Stimulated activated CD4-positive, alpha-beta T cell treated with anti-CD3 and anti-CD28 coated beads, TNF-alpha, amount 100 ng/mL, for 4 hours (primary cell): Measurements from ENCODE around the gene IGSF21.

Source experiments
- DNase-seq, 3 experiments: peaks; one replicate each; pipeline ENCODE4 v3.0.0-alpha.2; 2020; ENCODE audit warnings: low read depth in 3 of 3

The IGSF21 gene

GRCh38 chr1:18327650-18328049, 220.1 kb downstream of the IGSF21 start:
- DNase-seq, result no peak

DNA sequence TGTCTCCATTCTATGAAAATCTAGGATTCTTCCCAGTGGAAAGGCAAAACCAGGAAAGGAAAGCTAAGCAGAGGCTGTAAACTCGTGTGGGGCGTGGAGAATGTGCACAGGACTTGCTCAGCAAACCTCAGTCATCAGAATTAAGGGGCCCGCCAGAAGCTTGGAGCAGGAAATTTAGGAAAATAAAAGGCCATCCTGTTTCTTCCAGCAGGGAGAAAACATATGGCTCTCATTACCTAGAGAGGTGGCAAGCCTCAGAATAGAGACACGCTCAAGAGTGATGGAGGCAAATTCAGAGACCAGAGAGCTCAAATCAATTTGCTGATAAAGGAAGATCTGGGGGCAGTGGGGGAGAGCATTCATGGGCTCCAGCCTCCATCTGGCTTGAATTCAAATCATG, 221.2 kb downstream of the IGSF21 start:
- no peak for DNase-seq

DNA sequence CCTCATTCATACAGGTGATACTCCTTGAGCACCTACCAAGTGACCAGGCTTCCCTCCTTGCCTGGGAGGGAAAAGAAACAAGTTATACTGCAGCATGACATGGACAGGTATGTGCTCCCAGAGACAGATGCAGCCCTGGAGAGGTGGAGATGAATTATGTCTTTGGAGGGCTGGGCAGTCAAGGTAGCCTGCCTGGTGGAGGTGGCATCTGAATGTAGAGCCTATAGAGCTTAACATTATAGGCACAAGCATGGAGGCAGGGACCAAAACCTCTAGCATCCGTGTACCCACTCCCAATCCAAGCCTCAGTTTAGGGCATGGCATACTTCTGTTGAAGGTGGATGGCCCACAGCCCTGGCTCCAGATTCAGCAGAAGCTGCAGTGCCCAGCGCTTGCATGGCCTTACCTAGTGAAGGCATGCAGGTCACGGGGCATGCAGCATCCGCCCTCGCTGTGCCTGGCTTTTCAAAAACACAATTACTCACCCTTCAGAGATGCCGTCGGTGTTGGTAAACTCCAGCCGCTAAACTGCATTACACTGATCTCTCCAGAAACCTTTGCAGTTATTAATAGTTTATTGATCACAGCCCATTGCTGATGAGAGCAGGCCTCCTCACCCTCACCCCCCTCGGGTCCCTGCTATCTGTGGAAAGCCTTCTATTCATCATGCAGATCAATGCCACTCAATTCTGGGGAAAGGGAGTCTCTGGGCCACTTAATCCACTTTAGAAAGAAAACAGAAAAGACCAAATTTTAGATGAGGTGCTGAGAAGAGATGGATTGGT, 222.1 kb downstream of the IGSF21 start:
- no peak for DNase-seq

- no peak for DNase-seq
Measured at GRCh38 chr1:18332576-18332975, 225.0 kb downstream of the IGSF21 start.

DNA sequence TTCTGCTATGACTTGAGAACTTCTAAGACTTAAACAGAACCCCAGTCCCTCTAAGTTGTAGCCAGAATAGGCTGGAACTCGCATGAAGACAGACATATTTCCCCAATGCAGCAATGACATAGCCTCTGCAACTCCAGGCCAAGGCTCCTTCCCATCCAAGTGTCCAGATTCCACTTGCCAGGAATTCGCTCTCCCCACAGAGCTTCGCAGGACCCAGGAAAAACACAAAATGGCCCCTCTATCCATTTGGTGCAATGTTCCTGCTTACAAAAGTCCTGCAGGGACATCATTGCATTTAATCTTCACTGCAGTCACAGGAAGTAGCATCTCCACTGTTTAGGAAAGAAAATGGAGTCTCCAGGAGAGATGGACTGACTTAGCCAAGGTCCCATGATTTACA, 225.6 kb downstream of the IGSF21 start:
- DNase-seq, result no peak

GRCh38 chr1:18336801-18337200, 229.2 kb downstream of the IGSF21 start:
- no peak for DNase-seq

DNA sequence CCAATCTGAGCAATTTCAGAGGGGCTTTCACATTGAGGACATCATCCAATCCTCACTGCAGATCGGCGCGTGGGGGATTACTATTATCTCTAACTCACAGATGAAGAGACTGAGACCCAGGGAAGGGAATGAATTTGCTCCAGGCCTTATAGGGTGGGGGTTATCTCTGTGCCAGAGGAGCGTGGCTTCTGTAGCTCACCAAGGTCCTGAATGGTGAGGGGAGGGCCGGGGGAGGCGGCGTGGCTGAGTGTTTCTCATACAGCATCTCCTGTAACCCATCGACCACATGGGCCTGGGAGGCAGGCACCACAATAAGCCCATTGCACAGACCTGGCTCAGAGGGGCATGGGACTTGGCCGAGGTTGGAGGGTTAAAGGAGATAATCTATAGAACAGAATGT, 230.2 kb downstream of the IGSF21 start:
- DNase-seq, result no peak

DNA sequence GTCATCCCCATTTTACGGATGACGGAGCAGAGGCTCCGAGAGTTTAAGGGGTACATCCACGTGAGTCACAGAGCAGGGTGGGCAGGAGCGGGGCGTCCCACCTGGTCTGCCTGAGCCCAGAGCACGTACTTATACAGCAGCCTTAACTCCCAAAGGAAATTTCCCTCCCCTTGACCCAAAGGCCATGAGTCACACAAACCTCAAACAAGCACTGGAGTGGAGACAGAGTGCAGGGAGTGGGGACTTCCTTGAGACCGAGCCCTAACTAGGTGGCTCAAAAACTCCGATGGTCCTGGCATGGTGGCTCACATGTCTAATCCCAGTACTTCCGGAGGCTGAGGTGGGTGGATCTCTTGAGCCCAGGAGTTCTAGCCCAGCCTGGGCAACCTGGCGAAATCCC, 231.6 kb downstream of the IGSF21 start:
- DNase-seq, result no peak

DNA sequence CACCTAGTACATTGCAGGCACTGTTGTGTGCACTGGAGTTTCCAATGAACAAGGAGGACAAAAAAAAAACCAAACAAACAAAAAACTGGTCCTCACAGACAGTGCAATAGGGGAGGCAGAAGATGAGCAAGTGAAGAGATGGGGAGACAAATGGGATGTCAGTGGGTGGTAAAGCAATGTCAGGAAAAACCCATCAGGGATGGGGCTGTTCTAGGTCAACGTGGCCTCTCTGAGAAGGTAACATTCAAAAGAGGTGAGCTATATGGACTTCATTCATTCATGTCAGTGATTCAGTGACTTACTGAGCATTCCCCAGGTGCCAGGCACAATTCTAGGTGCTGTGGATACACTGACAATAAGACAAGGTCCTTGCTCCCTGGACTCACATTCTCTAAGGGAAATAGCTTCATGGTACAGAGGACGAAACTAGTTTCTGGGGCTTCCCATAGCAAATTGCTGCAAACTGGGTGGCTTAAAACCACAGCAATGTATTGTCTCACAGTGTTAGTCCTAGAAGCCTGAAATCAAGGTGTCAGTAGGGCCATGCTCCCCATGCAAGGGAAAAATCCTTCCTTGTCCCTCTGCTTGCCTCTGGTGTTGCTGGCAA, 232.7 kb downstream of the IGSF21 start:
- no peak for DNase-seq

- no peak for DNase-seq
Measured at GRCh38 chr1:18340787-18341186, 233.2 kb downstream of the IGSF21 start.

DNA sequence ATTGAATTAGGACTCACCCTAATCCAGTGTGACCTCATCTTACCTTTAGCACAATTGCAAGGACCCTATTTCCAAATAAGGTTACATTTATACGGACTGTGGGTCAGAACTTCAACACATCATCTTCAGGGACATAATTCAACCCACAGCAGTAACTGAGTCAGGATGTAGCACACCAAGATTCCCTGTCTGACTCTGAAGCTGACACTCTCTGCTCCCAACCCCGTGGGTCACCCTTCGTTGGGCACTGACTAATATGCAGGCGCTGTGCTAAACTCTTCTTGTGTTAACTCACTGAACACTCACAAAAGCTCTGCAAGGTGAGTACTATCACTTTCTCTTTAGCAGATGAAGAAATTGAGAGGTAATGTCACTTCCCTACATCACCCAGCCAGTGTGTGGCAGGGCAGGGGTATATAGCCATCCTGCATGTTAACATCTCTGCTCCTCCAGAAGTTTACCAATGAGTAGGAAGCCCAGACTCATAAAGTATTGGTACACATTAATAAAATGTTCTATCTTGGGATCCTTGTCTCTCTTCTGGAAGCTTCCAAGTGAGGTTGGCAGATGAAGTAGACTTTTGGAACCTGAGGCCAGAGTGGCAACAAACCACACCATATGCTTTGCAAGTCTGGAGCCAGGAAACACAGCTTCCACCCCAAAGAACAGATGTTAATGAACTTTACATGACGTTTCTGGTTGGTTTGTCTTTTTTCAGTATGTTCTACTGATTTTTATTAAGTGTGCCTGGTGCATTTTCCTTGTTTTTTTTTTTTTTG, 233.9 kb downstream of the IGSF21 start:
- DNase-seq, result no peak

DNA sequence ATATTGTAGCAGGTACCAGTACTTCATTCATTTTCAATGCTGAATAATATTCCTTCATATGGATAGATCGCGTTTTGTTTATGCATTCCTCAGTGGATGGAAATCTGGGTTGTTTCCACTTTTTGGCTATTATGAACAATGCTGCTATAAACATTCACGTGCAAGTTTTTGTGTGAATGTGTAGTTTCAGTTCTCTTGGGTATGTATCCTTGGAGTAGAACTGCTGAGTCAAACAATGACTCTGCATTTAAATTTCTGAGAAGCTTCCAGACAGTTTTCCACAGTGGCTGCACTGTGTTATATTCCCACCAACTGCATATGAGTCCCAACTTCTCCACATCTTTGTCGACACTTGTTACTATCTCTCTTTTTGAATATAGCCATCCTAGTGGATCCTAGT, 235.1 kb downstream of the IGSF21 start:
- DNase-seq, result no peak

DNA sequence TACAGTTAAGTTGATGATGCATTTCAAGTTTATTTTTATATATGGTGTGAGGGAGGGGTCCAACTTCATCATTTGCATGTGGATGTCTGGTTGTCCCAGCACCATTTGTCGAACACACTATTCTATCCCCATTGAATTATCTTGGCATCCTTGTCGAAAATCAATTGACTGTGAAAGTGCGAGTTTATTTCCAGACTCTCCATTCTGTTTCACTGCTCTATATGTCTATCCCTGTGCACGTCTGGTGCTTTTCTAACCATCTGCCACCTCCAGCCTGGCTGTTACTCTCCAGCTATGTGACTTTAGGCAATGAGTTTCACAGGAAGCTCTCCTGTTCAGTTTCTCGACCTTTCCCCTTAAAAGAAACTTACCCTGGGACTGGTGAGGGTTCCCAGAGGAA, 236.0 kb downstream of the IGSF21 start:
- DNase-seq, result no peak

DNA sequence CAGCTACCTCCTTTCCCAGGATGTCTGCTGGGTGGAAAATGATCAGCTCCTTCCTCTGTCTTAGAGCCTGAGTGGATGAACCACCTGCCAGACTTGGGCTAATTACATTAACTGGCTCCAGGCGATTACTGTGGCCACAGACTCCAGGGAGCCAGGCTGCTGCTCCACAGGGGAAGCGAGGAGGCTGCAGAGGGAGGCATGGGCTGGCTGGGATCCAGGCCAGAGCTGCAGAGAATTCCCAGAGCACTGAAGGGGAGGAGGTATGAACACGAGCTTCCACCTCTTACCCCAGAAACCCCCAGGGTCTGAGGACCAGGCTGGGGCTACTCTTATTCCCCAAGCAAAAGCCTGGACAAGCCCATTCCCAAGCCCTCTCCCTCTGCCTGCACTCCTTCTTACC, 237.2 kb downstream of the IGSF21 start:
- DNase-seq, result no peak

DNA sequence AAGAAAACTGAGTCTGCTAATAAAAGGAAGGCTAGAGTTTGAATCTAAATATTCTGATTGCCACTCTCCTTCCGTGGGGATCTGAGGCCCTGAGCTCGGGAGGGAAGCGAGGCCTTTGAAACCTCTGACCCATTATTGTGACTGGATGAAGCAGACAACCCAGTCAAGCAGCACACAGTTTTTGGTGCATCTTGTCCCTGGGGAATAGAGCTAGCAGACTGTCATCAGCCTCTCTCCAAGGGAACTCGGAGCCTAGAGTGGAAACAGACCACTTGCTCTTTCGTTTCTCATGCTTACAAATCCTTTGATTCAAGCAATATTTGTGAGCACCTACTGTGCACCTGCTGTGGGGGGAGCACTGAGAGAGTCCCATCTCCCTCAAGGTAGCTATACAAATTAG, 240.0 kb downstream of the IGSF21 start:
- no peak for DNase-seq

DNA sequence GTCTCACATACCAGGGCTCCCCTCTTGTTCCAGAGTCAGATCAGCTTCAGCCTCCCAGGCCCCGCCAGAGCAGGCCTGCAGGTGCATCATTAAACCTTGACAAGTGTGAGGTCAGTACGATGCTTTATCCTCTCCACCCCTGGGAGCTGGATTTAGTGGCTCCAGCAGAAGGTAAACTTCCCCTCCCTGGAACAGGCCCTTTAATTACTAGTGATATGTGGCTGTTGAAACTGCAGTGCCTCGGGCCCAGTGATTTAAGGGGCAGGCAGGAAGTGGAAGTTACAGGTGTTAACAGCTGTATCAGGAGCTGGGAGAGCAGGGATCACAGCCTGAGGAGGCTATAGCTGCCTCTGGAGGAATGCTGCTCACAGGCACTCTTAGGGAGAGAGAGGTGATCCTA, 240.8 kb downstream of the IGSF21 start:
- no peak for DNase-seq

DNA sequence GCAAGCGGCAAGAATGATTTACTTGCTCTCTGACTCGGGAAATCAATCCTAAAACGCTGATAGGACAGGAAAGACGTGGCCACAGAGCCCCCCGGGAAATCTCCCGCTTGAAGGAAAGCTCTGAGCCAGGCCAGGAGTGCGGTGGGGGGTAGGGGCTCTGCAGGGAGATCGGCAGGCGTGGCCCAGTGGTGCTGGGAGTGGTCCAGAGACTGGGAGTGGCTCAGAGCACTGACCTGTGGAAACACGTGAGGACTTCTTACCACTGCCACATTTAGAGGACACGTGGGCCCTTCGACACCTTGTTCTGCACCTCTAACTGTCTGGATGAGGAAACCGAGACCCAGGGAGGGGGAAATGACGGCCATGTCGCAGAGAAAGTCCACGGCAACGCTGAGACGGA, 243.1 kb downstream of the IGSF21 start:
- DNase-seq, result no peak

- no peak for DNase-seq
Measured at GRCh38 chr1:18351735-18352134, 244.1 kb downstream of the IGSF21 start.

DNA sequence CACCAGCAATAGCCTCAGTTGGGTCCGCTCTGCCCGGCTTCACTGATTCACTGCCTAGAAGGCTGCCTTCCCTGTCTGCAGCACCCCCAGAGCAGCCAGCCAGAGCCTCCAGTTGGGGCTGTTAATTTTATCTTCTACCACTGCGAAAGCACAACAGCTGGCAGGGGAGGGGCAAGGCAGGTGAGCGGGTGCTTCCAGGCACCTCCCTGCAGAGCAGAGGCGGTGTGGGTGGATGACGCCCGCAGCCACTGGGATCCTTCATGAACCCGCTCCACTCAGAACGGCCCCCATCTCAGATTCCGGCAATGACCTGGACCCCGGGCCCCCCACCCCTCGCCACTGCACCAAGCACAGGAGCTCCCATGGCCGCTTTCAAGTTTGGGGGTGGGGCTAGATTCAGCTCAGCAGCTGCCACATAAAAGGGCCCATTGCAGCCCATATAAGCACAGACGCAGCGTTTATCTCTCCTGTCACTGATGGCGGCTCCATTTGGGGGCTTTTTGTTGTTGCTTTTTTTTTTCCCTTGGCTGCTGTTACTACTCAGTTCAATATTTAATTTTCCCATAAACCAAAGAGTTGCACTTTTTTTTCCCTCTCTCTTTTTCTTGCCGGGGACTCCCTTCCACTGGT, 245.2 kb downstream of the IGSF21 start:
- no peak for DNase-seq

- DNase-seq, result no peak
Measured at GRCh38 chr1:18353528-18353927, 245.9 kb downstream of the IGSF21 start.

- no peak for DNase-seq
Measured at GRCh38 chr1:18353992-18354391, 246.4 kb downstream of the IGSF21 start.

- DNase-seq, result no peak
Measured at GRCh38 chr1:18354612-18355011, 247.0 kb downstream of the IGSF21 start.
